NAMALWA (cell line): ENCODE results near the gene HNF1A.

ENCODE experiments used
- DNase-seq: peaks from one replicate; pipeline ENCODE4 v3.0.0-alpha.2; 2015; ENCODE audit warnings: low spot score

Gene HNF1A

GRCh38 chr12:120988658-120989057 is 10.3 kb downstream of the HNF1A start:
- no peak for DNase-seq

- DNase-seq, result no peak
Measured at GRCh38 chr12:120989687-120990086, 11.3 kb downstream of the HNF1A start.

- DNase-seq, result no peak
Measured at GRCh38 chr12:120990487-120991055, 12.2 kb downstream of the HNF1A start.

- no peak for DNase-seq
Measured at GRCh38 chr12:120991965-120992364, 13.6 kb downstream of the HNF1A start.

GRCh38 chr12:120992989-120993388 is 14.6 kb downstream of the HNF1A start:
- DNase-seq, result no peak

GRCh38 chr12:120993496-120993895 is 15.2 kb downstream of the HNF1A start:
- DNase-seq, result no peak

- DNase-seq, result no peak
Measured at GRCh38 chr12:120994059-120994458, 15.7 kb downstream of the HNF1A start.

GRCh38 chr12:120994589-120995337 is 16.4 kb downstream of the HNF1A start:
- no peak for DNase-seq

- DNase-seq, result no peak
Measured at GRCh38 chr12:120996133-120996746, 17.9 kb downstream of the HNF1A start.

- no peak for DNase-seq
Measured at GRCh38 chr12:120997448-120997847, 19.1 kb downstream of the HNF1A start.

GRCh38 chr12:120998435-120998834 is 20.1 kb downstream of the HNF1A start:
- no peak for DNase-seq

- DNase-seq, result no peak
Measured at GRCh38 chr12:120999191-121000120, 21.1 kb downstream of the HNF1A start.

GRCh38 chr12:121000530-121000929 is 22.2 kb downstream of the HNF1A start:
- no peak for DNase-seq

GRCh38 chr12:121001060-121001459 is 22.7 kb downstream of the HNF1A start:
- DNase-seq, result peak; percentile 31

GRCh38 chr12:121001841-121002483 is 23.6 kb downstream of the HNF1A start:
- no peak for DNase-seq

GRCh38 chr12:121003650-121004049 is 25.3 kb downstream of the HNF1A start:
- no peak for DNase-seq

- DNase-seq, result no peak
Measured at GRCh38 chr12:121004253-121004815, 26.0 kb downstream of the HNF1A start.

- DNase-seq, result peak; percentile 75
Measured at GRCh38 chr12:121005346-121005815, 27.0 kb downstream of the HNF1A start.

GRCh38 chr12:121008347-121009098 is 30.2 kb downstream of the HNF1A start:
- no peak for DNase-seq

GRCh38 chr12:121009741-121010140 is 31.4 kb downstream of the HNF1A start:
- peak; percentile 35 for DNase-seq

- no peak for DNase-seq
Measured at GRCh38 chr12:121010860-121011259, 32.5 kb downstream of the HNF1A start.
